Stomach (tissue), 4 donors: Measurements from ENCODE around the gene CHD5.

Experiments
- EP300 ChIP-seq: sonication (generic); formaldehyde crosslinking; IDR thresholded peaks from one replicate; pipeline ENCODE4 v1.6.1; 2017; ENCODE audit warnings: antibody characterized with exemption
- POLR2A ChIP-seq, 4 donors: fragments of 450-650 bp; IDR thresholded peaks; one replicate each; pipeline ENCODE4 v1.6.1; 2016; ENCODE audit warnings: antibody characterized with exemption in 4 of 4, control low read depth in 2 of 4, mild to moderate bottlenecking in 1 of 4, moderate library complexity in 1 of 4
- POLR2AphosphoS5 ChIP-seq, 3 donors: sonication (generic); formaldehyde crosslinking; IDR thresholded peaks; one replicate each; pipeline ENCODE4 v1.6.1; 2016; ENCODE audit warnings: antibody characterized with exemption in 3 of 3
- TF ChIP-seq, protein P1 (sequence below), 7 experiments: fragments of 450-650 bp in 4 of 7; fragments of 200-600 bp in 3 of 7; sonication (generic) in 3 of 7; IDR thresholded peaks; one replicate each; pipeline ENCODE4 v1.5.1; 2016 to 2019; ENCODE audit warnings: antibody characterized with exemption in 7 of 7, control low read depth in 2 of 7, mild to moderate bottlenecking in 1 of 7

DNA sequence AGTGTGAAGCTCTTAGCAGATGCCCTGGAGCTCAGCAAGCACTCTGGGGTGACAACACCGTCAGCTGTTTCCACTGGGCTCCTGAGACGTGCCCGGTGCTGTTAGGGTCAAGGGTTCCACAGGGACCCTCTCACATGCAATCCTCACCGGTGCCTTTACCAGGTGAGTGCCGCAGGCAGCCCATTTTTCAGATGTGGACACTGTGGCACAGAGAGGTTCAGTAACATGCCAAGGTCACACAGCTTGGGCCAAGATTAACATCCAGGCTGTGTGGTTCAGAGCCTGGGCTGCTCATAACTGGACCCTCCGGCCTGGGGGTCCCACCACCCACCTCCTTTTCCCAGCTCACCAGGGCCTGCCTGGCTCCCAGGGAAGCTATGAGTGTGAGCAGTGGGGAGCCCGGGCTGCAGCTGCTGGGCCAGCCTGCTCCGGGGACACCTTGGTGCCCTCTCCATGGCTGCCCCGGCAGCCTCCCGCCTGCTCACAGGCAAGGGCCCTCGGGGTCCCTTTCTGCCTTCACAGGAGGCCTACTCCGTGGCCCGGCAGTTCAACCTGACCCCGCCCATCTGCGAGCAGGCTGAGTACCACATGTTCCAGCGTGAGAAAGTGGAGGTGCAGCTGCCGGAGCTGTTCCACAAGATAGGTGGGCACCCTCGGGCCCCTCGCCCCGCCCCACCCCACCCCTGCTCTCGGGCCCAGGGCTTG is 85.2 kb downstream of the CHD5 start:
- TF ChIP-seq, protein P1, sequence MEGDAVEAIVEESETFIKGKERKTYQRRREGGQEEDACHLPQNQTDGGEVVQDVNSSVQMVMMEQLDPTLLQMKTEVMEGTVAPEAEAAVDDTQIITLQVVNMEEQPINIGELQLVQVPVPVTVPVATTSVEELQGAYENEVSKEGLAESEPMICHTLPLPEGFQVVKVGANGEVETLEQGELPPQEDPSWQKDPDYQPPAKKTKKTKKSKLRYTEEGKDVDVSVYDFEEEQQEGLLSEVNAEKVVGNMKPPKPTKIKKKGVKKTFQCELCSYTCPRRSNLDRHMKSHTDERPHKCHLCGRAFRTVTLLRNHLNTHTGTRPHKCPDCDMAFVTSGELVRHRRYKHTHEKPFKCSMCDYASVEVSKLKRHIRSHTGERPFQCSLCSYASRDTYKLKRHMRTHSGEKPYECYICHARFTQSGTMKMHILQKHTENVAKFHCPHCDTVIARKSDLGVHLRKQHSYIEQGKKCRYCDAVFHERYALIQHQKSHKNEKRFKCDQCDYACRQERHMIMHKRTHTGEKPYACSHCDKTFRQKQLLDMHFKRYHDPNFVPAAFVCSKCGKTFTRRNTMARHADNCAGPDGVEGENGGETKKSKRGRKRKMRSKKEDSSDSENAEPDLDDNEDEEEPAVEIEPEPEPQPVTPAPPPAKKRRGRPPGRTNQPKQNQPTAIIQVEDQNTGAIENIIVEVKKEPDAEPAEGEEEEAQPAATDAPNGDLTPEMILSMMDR (IDR thresholded peaks at IDR 0.05) = no peak
- no peak for TF ChIP-seq POLR2A (IDR thresholded peaks at IDR 0.05)
- TF ChIP-seq POLR2AphosphoS5 (IDR thresholded peaks at IDR 0.05) = no peak
- no peak for TF ChIP-seq EP300
